Stomach (tissue), 9 donors: ENCODE results near the gene PDE9A. TPM values are rescaled to one million over a fixed set of nuclear protein-coding genes. Genes with fewer than 3 reads are reported as not detected.

Experiments
- DNase-seq, 2 donors: peaks; one replicate each; pipeline versions ENCODE4 v3.0.0 to v3.0.0-alpha.2; 2013 to 2019
- H3K27ac ChIP-seq, 5 donors: fragments of 200-600 bp in 4 of 5; sonication (generic) in 4 of 5; one replicate each; pipeline ENCODE4 v1.5.1; 2013 to 2019; ENCODE audit warnings: mild to moderate bottlenecking in 1 of 5, moderate library complexity in 1 of 5
- H3K27me3 ChIP-seq, 3 donors: fragments of 200-600 bp; sonication (generic); one replicate each; pipeline ENCODE4 v1.5.1; 2017 to 2019; ENCODE audit warnings: mixed run types in 1 of 3
- H3K36me3 ChIP-seq, 4 donors: fragments of 200-600 bp; sonication (generic); 1 replicate in 3 of 4; 2 replicates in 1 of 4; pipeline ENCODE4 v1.5.1; 2016 to 2019
- H3K4me1 ChIP-seq, 4 donors: fragments of 200-600 bp; sonication (generic); one replicate each; pipeline ENCODE4 v1.5.1; 2016 to 2019
- H3K4me3 ChIP-seq, 4 donors: fragments of 200-600 bp; sonication (generic) in 3 of 4; one replicate each; pipeline ENCODE4 v1.5.1; 2016 to 2019; ENCODE audit warnings: mild to moderate bottlenecking in 1 of 4
- H3K9me3 ChIP-seq, 4 donors: fragments of 200-600 bp; sonication (generic); one replicate each; pipeline ENCODE4 v1.5.1; 2016 to 2019
- CTCF ChIP-seq, 7 experiments: fragments of 450-650 bp in 4 of 7; fragments of 200-600 bp in 3 of 7; sonication (generic) in 3 of 7; IDR thresholded peaks; one replicate each; pipeline ENCODE4 v1.5.1; 2016 to 2019; ENCODE audit warnings: antibody characterized with exemption in 7 of 7, control low read depth in 2 of 7, mild to moderate bottlenecking in 1 of 7
- EP300 ChIP-seq: sonication (generic); formaldehyde crosslinking; IDR thresholded peaks from one replicate; pipeline ENCODE4 v1.6.1; 2017; ENCODE audit warnings: antibody characterized with exemption
- POLR2A ChIP-seq, 4 donors: fragments of 450-650 bp; IDR thresholded peaks; one replicate each; pipeline ENCODE4 v1.6.1; 2016; ENCODE audit warnings: antibody characterized with exemption in 4 of 4, control low read depth in 2 of 4, mild to moderate bottlenecking in 1 of 4, moderate library complexity in 1 of 4
- POLR2AphosphoS5 ChIP-seq, 3 donors: sonication (generic); formaldehyde crosslinking; IDR thresholded peaks; one replicate each; pipeline ENCODE4 v1.6.1; 2016; ENCODE audit warnings: antibody characterized with exemption in 3 of 3
- WGBS, 5 donors: extraction: QIAGEN DNeasy Blood & Tissue Kit in 3 of 5; methylation state at CpG; one replicate each; pipeline versions ENCODE4 v1.1.5 to v1.1.7; 2013 to 2018; 5-methylcytosine and 5-hydroxymethylcytosine counted together
- intact Hi-C: fragments of 100-400 bp; cut with DNase I; formaldehyde crosslinking; loops from one replicate; pipeline ENCODE4 v1.15.1; 2023; ENCODE audit warnings: low total_unique reads
- polyA plus RNA-seq, 3 donors: library from polyadenylated mRNA; stranded (reverse); fragments of 200-250 nt; gene quantifications; one replicate each; pipeline ENCODE4 v1.2.3, GENCODE V29; 2013
- total RNA-seq, 5 donors: library from RNA; depleted of rRNA; stranded (reverse); fragments of >200 nt; gene quantifications; one replicate each; pipeline versions ENCODE4 v1.1.0 to v1.2.3, GENCODE V29; 2014 to 2016
- donor health status: healthy with polysubstance abuse.
- donor health status: Bipolar disorder and iron deficiency.
- donor health status: healthy.

Gene PDE9A
- total and polyA plus RNA-seq, 8 donors = 6.4 to 77.1 (median 11.9) TPM

- no peaks in the 10 kb centered on the region for H3K9me3 ChIP-seq
- intact Hi-C loops = no loop called here
- WGBS, 5 donors = 93 to 96% (median 96%) methylated on average over 23 to 27 of the region's 27 CpGs
- peaks cover 3 to 100% (median 52%) of the 10 kb centered on the region in 4 donors for H3K36me3 ChIP-seq
- H3K4me3 ChIP-seq = no peak overlapping the region
- no peak for DNase-seq
- H3K4me1 ChIP-seq = no peaks in the 10 kb centered on the region
- TF ChIP-seq POLR2A (IDR thresholded peaks at IDR 0.05) (no peak), POLR2AphosphoS5 (IDR thresholded peaks at IDR 0.05) (no peak), EP300 (no peak), CTCF (IDR thresholded peaks at IDR 0.05) (no peak)
- H3K27ac ChIP-seq = no peak overlapping the region
- no peaks in the 10 kb centered on the region for H3K27me3 ChIP-seq
Measured at GRCh38 chr21:42770717-42771502, 117.5 kb downstream of the PDE9A start.

GRCh38 chr21:42771503-42771805 lies 118.0 kb downstream of the PDE9A start:
- no peak for TF ChIP-seq CTCF (IDR thresholded peaks at IDR 0.05)
- no peak for TF ChIP-seq EP300
- TF ChIP-seq POLR2AphosphoS5 (IDR thresholded peaks at IDR 0.05) = no peak
- TF ChIP-seq POLR2A (IDR thresholded peaks at IDR 0.05) = no peak
- Histone ChIP-seq H3K9me3 (no peaks in the 10 kb centered on the region), H3K27me3 (no peaks in the 10 kb centered on the region), H3K4me1 (no peaks in the 10 kb centered on the region), H3K27ac (no peak overlapping the region), H3K4me3 (no peak overlapping the region), H3K36me3 (peaks cover 3 to 100% (median 50%) of the 10 kb centered on the region in 4 donors)
- no peak for DNase-seq
- intact Hi-C loops = no loop called here
- 94 to 97% (median 96%) methylated on average over 12 of the region's 12 CpGs for WGBS, 5 donors

- 90 to 96% (median 94%) methylated on average over 12 of the region's 12 CpGs for WGBS, 5 donors
- peaks cover 0 to 27% (median 0%) of the 10 kb centered on the region in 3 donors for H3K27me3 ChIP-seq
- no peak overlapping the region for H3K27ac ChIP-seq
- TF ChIP-seq POLR2AphosphoS5 (IDR thresholded peaks at IDR 0.05) = no peak
- H3K9me3 ChIP-seq = no peaks in the 10 kb centered on the region
- H3K36me3 ChIP-seq = peaks cover 3 to 65% (median 27%) of the 10 kb centered on the region in 4 donors
- no peaks in the 10 kb centered on the region for H3K4me1 ChIP-seq
- no peak overlapping the region for H3K4me3 ChIP-seq
- DNase-seq = no peak
- intact Hi-C loops = no loop called here
Measured at GRCh38 chr21:42775123-42775522, 121.7 kb downstream of the PDE9A start.

GRCh38 chr21:42775891-42776290 lies 122.5 kb downstream of the PDE9A start:
- H3K9me3 ChIP-seq = no peaks in the 10 kb centered on the region
- no peak overlapping the region for H3K4me3 ChIP-seq
- peaks cover 3 to 57% (median 19%) of the 10 kb centered on the region in 4 donors for H3K36me3 ChIP-seq
- WGBS, 5 donors = 87 to 93% (median 88%) methylated on average over 12 to 13 of the region's 13 CpGs
- no peak for DNase-seq
- no peak overlapping the region for H3K27ac ChIP-seq
- intact Hi-C loops = no loop called here
- peaks cover 0 to 4% (median 4%) of the 10 kb centered on the region in 4 donors for H3K4me1 ChIP-seq
- TF ChIP-seq POLR2AphosphoS5 (IDR thresholded peaks at IDR 0.05) = no peak
- TF ChIP-seq POLR2A (IDR thresholded peaks at IDR 0.05) = no peak
- TF ChIP-seq EP300 = no peak
- no peak for TF ChIP-seq CTCF (IDR thresholded peaks at IDR 0.05)
- peaks cover 0 to 35% (median 0%) of the 10 kb centered on the region in 3 donors for H3K27me3 ChIP-seq
